ENCODE results near the gene RNF150. TPM values are rescaled to one million over a fixed set of nuclear protein-coding genes. Genes with fewer than 3 reads are reported as not detected.

The RNF150 gene
- total and polyA plus RNA-seq, 2 of the 8 experiments (the other 6 are each of a cell fraction or from before 2014, with no cell fraction given), result 3.4 to 4.8 TPM

GRCh38 chr4:141047228-141047884, 85.9 kb downstream of the RNF150 start:
- H3K23me2 ChIP-seq (ENCODE audit: low read depth, low read length), result no peaks in the 10 kb centered on the region
- H3K27ac ChIP-seq (ENCODE audit: low read depth, low read length), result no peak overlapping the region
- H3K9ac ChIP-seq (replicated peaks in 1 of 4; ENCODE audit: extremely low read depth in 1 of 4, low read depth in 3 of 4, low read length in 3 of 4), result no peak overlapping the region
- H3K14ac ChIP-seq (ENCODE audit: insufficient read length), result no peak overlapping the region
- H3K23ac ChIP-seq (ENCODE audit: insufficient read length), result no peak overlapping the region
- no peak overlapping the region for H2AK5ac ChIP-seq (ENCODE audit: low read depth, low read length)
- no peak overlapping the region for H2BK20ac ChIP-seq (ENCODE audit: low read length)
- H2BK12ac ChIP-seq (ENCODE audit: low read depth, low read length), result no peak overlapping the region
- no peak overlapping the region for H4K91ac ChIP-seq (replicated peaks; ENCODE audit: insufficient read length, low read length)
- no peak overlapping the region for H4K5ac ChIP-seq (ENCODE audit: insufficient read length, low read depth, low read length)
- no peak for DNase-seq (ENCODE audit: low read depth in 1 of 2, low spot score in 2 of 2)
- ChIA-PET POLR2A (ENCODE audit: partially characterized antibody) (no interaction called here), CTCF (ENCODE audit: partially characterized antibody) (interaction anchor here (1.3 kb wide), 1 partner anchor 17 kb away, joined by 3 read pairs; no protein-coding TSS in a partner anchor)
- no peaks in the 10 kb centered on the region for H3K79me2 ChIP-seq (ENCODE audit: control insufficient read depth in 1 of 2, insufficient read depth in 2 of 2, low read length in 2 of 2)
- no peaks in the 10 kb centered on the region for H3K79me1 ChIP-seq (ENCODE audit: low read depth, low read length)
- H4K20me1 ChIP-seq (replicated peaks in 1 of 2; ENCODE audit: control insufficient read depth in 1 of 2, insufficient read depth in 2 of 2, low read length in 2 of 2), result no peaks in the 10 kb centered on the region
- no peak overlapping the region for H3K4me2 ChIP-seq (ENCODE audit: insufficient read depth in 1 of 2, low read depth in 2 of 2, low read length in 2 of 2)
- no peaks in the 10 kb centered on the region for H3K27me3 ChIP-seq (replicated peaks in 1 of 4; ENCODE audit: control insufficient read depth in 3 of 4, extremely low read depth in 1 of 4, insufficient read depth in 3 of 4, low read length in 3 of 4)
- no peak for FAIRE-seq
- H3K18ac ChIP-seq (ENCODE audit: extremely low read depth, low read length), result no peak overlapping the region
- no peak overlapping the region for H3K4ac ChIP-seq (replicated peaks; ENCODE audit: insufficient read length, low read depth, low read length)
- H3K4me1 ChIP-seq (replicated peaks in 1 of 4; ENCODE audit: control insufficient read depth in 3 of 4, insufficient read depth in 4 of 4, low read length in 3 of 4), result no peaks in the 10 kb centered on the region
- 88% methylated on average over 7 of the region's 7 CpGs; no CpG with 5 or more reads in 1 of the 2 experiments for WGBS, 2 experiments (ENCODE audit: extremely low coverage in 1 of 2, insufficient coverage in 1 of 2, insufficient read length in 1 of 2, insufficient replicate concordance in 2 of 2, low coverage in 1 of 2, low lambda C conversion rate in 2 of 2, missing lambda C conversion rate in 1 of 2)
- H3K56ac ChIP-seq (replicated peaks; ENCODE audit: insufficient read length, low read depth, low read length), result no peak overlapping the region
- H2AFZ ChIP-seq (ENCODE audit: low read length), result no peak overlapping the region
- no peak overlapping the region for H2BK120ac ChIP-seq (replicated peaks; ENCODE audit: low read depth, low read length)
- no peak overlapping the region for H2BK15ac ChIP-seq (ENCODE audit: low read length)
- H3K9me3 ChIP-seq (ENCODE audit: insufficient read depth in 2 of 2, low read depth in 1 of 2, low read length in 1 of 2), result peaks cover 13 to 14% of the 10 kb centered on the region in 2 experiments
- H4K8ac ChIP-seq (ENCODE audit: extremely low read depth, insufficient read depth, low read length), result no peak overlapping the region
- H3K36me3 ChIP-seq (ENCODE audit: control insufficient read depth in 2 of 4, insufficient read depth in 4 of 4, low read length in 3 of 4), result no peaks in the 10 kb centered on the region
- H2BK5ac ChIP-seq (ENCODE audit: low read depth, low read length), result no peak overlapping the region
- no peak overlapping the region for H3K4me3 ChIP-seq (ENCODE audit: extremely low read depth in 1 of 4, insufficient read depth in 2 of 4, low read depth in 3 of 4, low read length in 4 of 4)
- TF ChIP-seq SIX5 (IDR thresholded peaks at IDR 0.05; ENCODE audit: low read depth, low read length), result no peak
- TF ChIP-seq JUN (IDR thresholded peaks at IDR 0.05; ENCODE audit: low read depth, low read length), result no peak
- TF ChIP-seq CTBP2 (IDR thresholded peaks at IDR 0.05; ENCODE audit: borderline replicate concordance, insufficient read depth, insufficient read length, low read length), result no peak
- TF ChIP-seq YY1 (IDR thresholded peaks at IDR 0.05; ENCODE audit: low read depth, low read length), result no peak
- TF ChIP-seq KDM4A (IDR thresholded peaks at IDR 0.05; ENCODE audit: low read depth, low read length, severe bottlenecking), result no peak

Measured in H1 (cell line).